Peyer's patch (tissue), 4 donors: ENCODE results near the gene RNF213. TPM values are rescaled to one million over a fixed set of nuclear protein-coding genes. Genes with fewer than 3 reads are reported as not detected.

Experiments
- DNase-seq, 3 donors: peaks; one replicate each; pipeline ENCODE4 v3.0.0-alpha.2; 2017 to 2019
- H3K27ac ChIP-seq, 4 donors: fragments of 200-600 bp; sonication (generic); one replicate each; pipeline ENCODE4 v1.5.1; 2016 to 2019
- H3K27me3 ChIP-seq, 2 donors: fragments of 200-600 bp; sonication (generic); one replicate each; pipeline ENCODE4 v1.5.1; 2019
- H3K36me3 ChIP-seq, 3 donors: fragments of 200-600 bp; sonication (generic); one replicate each; pipeline ENCODE4 v1.5.1; 2016 to 2019
- H3K4me1 ChIP-seq, 4 donors: fragments of 200-600 bp; sonication (generic); one replicate each; pipeline ENCODE4 v1.5.1; 2016 to 2019
- H3K4me3 ChIP-seq, 4 donors: fragments of 200-600 bp; sonication (generic); 1 replicate in 3 of 4; 2 replicates in 1 of 4; pipeline ENCODE4 v1.5.1; 2016 to 2019; ENCODE audit warnings: mild to moderate bottlenecking in 1 of 4
- H3K9me3 ChIP-seq, 4 donors: fragments of 200-600 bp; sonication (generic); one replicate each; pipeline ENCODE4 v1.5.1; 2016 to 2019; ENCODE audit warnings: mild to moderate bottlenecking in 1 of 4
- CTCF ChIP-seq, 6 experiments: fragments of 450-650 bp in 4 of 6; fragments of 200-600 bp in 2 of 6; sonication (generic) in 1 of 6; IDR thresholded peaks; one replicate each; pipeline ENCODE4 v1.5.1; 2017 to 2019; ENCODE audit warnings: antibody characterized with exemption in 6 of 6, mild to moderate bottlenecking in 3 of 6, moderate library complexity in 1 of 6
- POLR2A ChIP-seq, 2 donors: fragments of 450-650 bp; IDR thresholded peaks; one replicate each; pipeline ENCODE4 v1.5.1; 2017; ENCODE audit warnings: antibody characterized with exemption in 2 of 2, mild to moderate bottlenecking in 2 of 2, moderate library complexity in 2 of 2
- total RNA-seq, 4 donors: library from RNA; depleted of rRNA; stranded (reverse); fragments of >200 nt; gene quantifications; one replicate each; pipeline ENCODE4 v1.1.0, GENCODE V29; 2016

RNF213 gene
- total RNA-seq, 4 donors from 2014 or later = 187 to 404 (median 293) TPM

- Histone ChIP-seq H3K36me3 (peaks cover 0 to 100% (median 5%) of the 10 kb centered on the region in 3 donors), H3K4me3 (no peak overlapping the region), H3K9me3 (no peaks in the 10 kb centered on the region), H3K27me3 (no peaks in the 10 kb centered on the region), H3K27ac (no peak overlapping the region), H3K4me1 (no peaks in the 10 kb centered on the region)
- no peak for TF ChIP-seq CTCF (IDR thresholded peaks at IDR 0.05)
- no peak for TF ChIP-seq POLR2A (IDR thresholded peaks at IDR 0.05)
- no peak for DNase-seq
Observed at GRCh38 chr17:80377798-80378197, 117.1 kb downstream of the RNF213 start.

GRCh38 chr17:80379348-80379747 lies 118.7 kb downstream of the RNF213 start:
- no peak overlapping the region for H3K4me3 ChIP-seq
- no peak for TF ChIP-seq CTCF (IDR thresholded peaks at IDR 0.05)
- no peak for TF ChIP-seq POLR2A (IDR thresholded peaks at IDR 0.05)
- H3K36me3 ChIP-seq = peaks cover 0 to 100% (median 5%) of the 10 kb centered on the region in 3 donors
- no peaks in the 10 kb centered on the region for H3K4me1 ChIP-seq
- no peaks in the 10 kb centered on the region for H3K27me3 ChIP-seq
- no peak overlapping the region for H3K27ac ChIP-seq
- no peaks in the 10 kb centered on the region for H3K9me3 ChIP-seq
- DNase-seq = no peak

- Histone ChIP-seq H3K27me3 (no peaks in the 10 kb centered on the region), H3K4me3 (no peak overlapping the region), H3K36me3 (peaks cover 0 to 100% (median 5%) of the 10 kb centered on the region in 3 donors), H3K4me1 (no peaks in the 10 kb centered on the region), H3K9me3 (no peaks in the 10 kb centered on the region), H3K27ac (no peak overlapping the region)
- TF ChIP-seq CTCF (IDR thresholded peaks at IDR 0.05) = no peak
- TF ChIP-seq POLR2A (IDR thresholded peaks at IDR 0.05) = no peak
- no peak for DNase-seq
Observed at GRCh38 chr17:80380068-80380467, 119.4 kb downstream of the RNF213 start.

GRCh38 chr17:80380555-80381002 lies 119.9 kb downstream of the RNF213 start:
- no peaks in the 10 kb centered on the region for H3K27me3 ChIP-seq
- TF ChIP-seq POLR2A (IDR thresholded peaks at IDR 0.05) (no peak), CTCF (IDR thresholded peaks at IDR 0.05) (no peak)

GRCh38 chr17:80381416-80381923 lies 120.8 kb downstream of the RNF213 start:
- H3K27me3 ChIP-seq = no peaks in the 10 kb centered on the region
- H3K4me1 ChIP-seq = no peaks in the 10 kb centered on the region
- TF ChIP-seq POLR2A (IDR thresholded peaks at IDR 0.05) (no peak), CTCF (IDR thresholded peaks at IDR 0.05) (no peak)
- no peak overlapping the region for H3K4me3 ChIP-seq
- peaks cover 0 to 100% (median 5%) of the 10 kb centered on the region in 3 donors for H3K36me3 ChIP-seq
- H3K27ac ChIP-seq = no peak overlapping the region
- peak in 1 of 3 donors; percentile 15 for DNase-seq
- H3K9me3 ChIP-seq = no peaks in the 10 kb centered on the region

More at GRCh38 chr17:80380555-80381002, 119.9 kb downstream of the RNF213 start:
- Histone ChIP-seq H3K4me3 (no peak overlapping the region), H3K9me3 (no peaks in the 10 kb centered on the region), H3K27ac (no peak overlapping the region), H3K4me1 (no peaks in the 10 kb centered on the region), H3K36me3 (peaks cover 0 to 100% (median 5%) of the 10 kb centered on the region in 3 donors)
- peak in 1 of 3 donors; percentile 7 for DNase-seq
